GM19324 (cell line): ENCODE data around the gene SMURF1.

Experiments
- ATAC-seq: cut with Tn5 transposase; IDR thresholded peaks from one replicate; pipeline ENCODE4 v1.9.1; 2021; ENCODE audit warnings: mild to moderate bottlenecking, moderate library complexity; ENCODE audit not compliant: unreplicated experiment, low FRiP score

SMURF1 gene

DNA sequence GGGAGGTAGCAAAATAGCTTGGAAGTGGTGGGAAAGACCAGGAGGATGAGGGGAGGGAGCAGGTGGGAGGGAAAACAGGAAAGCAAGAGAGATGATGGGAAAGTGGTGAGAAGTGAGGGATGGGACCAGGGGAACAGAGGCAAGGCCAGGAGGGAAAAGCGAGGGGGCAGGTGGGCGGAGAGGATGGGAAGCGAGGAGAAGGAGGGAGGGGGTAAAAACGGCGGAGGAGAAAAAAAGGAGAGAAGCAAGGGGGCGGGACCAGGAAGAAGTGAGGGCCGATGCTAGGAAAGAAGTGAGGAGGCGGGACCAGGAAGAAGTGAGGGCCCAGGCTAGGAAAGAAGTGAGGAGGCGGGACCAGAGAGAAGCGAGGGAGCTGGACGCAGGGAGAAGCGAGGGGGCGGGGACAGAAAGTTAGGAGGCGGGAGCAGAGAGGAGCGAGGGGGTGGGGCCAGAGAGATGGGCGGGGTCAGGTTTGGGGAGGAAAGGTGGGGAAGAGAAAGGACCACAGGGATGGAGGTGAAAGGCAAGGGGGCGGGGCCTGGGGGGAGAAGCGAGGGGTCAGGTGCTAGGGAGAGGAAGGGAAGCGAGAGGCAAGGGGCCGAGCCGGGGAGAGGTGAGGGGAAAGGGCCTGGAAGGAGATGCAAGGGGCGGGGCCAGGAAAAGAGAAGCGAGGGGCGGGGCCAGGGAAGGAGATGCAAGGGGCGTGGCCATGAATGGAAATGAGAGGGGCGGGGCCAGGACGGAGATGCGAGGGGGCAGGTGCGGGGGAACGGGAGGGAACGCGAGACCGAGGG, 984 bp downstream of the SMURF1 start:
- ATAC-seq: no peak

DNA sequence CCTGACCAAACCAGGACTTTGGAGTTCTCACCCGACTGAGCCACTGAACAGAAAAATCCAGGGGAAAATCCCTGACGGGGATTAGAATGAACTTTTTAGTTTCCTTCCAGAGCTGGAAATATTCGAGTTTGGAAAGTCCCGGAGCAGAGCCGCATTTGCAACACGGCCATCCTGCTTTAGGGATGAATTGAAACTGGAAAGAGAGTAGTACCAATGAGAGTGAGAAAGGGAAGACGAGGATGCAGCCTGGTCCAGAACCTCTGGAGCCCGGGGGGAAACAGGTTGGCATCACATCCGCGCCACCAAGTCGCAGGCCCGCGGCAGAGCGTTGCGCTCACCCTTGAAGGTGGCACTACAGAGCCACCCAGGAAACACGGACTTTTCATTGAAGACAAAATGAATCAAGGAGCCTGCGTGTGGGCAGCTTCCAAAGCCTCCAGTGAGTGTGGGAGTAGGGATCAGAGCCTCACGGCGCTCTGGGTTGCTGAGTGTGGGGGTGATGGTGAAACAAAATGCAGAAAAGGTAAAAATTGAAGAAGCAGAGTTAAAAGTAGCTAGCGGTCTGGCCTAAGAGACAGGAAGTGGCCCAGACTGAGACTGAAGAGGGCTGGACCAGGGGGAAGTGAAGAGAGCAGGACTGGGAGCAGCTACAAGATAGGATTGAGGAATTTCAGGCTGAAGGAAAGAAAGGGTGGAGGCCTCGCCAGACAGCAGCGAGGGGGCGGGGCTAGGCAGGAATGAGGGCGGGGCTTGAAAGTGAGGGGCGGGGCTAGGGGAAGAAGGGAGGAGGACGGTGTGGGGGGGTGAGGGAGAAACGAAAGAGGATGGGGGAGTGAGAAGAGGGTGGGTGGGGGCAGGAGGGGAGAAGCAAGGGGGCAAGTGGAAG, 1.8 kb downstream of the SMURF1 start:
- ATAC-seq: no peak

DNA sequence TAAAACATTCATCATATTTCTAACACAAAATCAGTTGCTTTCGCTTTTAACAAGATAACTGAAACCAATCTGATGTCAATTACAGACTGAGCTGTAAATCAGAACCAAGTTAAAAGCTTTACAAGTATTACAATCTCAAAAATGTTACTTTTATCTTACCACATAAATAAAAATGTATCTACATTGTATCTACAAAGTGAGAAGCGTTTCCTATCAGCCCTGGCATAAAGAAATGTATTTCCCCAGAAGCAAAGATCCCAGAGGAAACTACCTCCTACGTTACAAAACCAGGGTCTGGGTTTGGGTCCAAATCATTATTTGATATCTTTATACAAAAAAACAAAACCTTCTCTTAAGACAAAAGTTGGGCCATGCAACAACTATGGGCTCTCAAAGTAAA, 2.6 kb downstream of the SMURF1 start:
- ATAC-seq: no peak

DNA sequence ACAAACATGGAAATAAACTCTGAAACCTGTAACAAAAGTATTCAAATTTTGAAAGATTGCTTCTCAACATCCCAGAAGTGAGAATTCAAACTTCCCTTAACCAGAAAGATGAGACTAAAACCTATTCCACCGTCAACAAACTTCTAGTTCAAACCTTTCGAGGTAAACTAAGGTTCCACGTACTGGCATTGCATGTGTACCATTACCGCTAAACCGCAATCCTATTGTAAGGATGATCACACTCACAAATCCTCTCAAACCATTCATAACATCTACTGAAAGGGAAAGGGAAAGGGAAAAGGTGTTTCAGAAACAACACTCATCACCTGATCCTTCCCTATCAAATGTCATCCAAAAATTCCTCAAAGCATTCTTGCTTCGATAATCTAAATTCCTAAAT, 3.1 kb downstream of the SMURF1 start:
- no peak for ATAC-seq

DNA sequence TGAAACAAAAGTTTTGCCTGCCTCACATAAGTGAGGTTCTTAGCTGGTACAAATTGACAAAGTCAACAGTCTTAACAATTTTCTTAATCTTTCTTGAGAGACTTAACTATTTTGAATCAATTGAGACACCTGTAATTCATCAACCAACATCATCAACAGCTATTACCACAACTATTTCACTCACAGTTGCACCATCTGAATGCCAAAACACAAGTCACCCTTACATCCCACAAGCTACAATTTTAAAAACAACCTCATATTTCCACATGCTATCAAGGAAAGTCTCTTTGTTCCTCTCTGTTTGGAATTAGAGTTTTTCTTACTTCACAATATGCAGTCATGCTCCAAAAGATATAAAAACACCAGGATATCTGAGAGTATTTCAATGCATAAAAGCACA, 4.9 kb downstream of the SMURF1 start:
- no peak for ATAC-seq

DNA sequence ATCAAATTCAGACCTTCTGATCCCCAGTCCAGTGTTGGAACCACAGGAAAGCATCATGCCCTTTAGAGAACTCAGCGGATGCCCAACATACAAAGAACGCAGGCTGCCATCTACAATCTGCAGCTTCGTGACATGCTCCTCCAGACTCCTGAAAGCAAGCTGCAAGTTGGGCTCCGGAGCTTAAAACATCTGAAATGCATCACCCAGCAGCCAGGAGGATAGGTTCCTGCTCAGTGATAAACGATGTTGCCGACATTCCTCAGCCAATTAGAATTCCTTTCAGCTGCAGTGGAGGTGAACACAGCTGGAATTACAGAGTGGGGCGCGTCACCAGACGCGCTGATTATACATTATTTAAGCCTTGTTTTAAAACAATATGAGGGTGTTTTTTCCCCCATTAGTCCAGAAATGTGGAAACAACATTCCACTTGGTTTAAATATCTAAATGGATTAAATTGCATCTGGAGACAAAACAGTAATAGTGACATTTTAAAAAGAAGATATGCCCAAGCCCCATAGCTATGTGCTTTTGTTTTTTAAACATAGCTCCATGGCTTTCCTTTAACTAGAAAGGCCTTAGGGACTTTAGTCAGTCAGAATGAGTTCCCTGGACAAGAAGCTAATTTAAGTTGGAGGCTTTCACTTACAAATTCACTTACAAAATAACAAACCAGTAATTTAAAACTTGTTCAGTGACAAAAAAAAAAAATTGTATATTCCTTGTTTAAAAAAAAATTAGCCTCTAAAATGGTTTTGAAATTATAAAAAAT, 6.3 kb downstream of the SMURF1 start:
- no peak for ATAC-seq

DNA sequence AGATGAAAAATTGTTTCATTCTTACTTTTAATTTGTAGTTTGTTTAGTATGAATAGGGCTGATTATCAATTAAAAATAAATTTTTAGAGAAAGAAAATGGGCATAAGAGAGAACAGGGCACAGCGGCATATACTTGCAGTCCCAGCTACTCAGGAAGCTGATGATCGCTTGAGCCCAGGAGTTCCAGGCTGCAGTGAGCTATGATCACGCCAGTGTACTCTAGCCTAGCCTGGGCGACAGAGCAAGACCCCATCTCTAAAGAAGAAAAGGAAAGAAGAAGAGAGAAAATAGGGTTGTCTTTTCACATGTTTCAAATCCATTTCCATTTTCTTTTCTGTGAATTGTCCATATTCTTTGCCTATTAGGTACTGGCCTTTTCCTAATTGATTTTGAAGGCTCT, 8.0 kb downstream of the SMURF1 start:
- ATAC-seq: no peak

DNA sequence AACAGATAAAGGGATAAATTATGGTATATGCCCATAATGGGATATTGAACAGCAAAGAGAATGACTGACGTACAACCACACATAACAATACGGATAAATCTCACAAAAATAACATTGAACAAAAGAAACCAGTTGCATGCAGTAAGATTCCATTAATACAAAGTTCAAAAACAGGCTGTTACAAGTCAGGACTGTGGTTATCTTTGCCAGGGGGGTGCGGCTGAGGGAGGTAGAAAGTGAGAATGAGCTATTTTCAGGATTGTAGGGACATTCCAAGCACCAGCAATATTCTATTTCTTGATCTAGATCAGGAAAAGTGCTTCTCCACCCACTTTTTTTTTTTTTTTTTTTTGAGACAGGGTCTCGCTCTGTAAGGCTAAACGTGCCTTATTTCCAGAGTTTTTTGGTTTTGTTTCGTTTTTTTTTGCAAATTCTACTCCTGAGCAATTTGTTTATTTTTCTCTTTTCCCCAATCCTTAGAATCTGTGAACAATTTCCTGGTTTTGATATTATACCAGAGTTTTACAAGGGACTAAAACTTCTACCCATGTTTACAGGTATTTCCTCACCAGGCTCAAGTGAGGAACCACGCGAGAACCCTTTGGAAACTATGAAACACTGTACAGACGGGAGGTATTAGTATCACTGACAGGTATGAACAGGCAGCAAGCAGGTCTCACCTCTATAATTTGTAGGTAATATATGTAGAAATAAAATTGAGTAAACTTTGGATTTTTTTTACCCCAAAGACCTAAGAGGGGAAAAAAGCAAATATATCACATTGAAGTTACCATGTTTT, 9.9 kb downstream of the SMURF1 start:
- no peak for ATAC-seq

DNA sequence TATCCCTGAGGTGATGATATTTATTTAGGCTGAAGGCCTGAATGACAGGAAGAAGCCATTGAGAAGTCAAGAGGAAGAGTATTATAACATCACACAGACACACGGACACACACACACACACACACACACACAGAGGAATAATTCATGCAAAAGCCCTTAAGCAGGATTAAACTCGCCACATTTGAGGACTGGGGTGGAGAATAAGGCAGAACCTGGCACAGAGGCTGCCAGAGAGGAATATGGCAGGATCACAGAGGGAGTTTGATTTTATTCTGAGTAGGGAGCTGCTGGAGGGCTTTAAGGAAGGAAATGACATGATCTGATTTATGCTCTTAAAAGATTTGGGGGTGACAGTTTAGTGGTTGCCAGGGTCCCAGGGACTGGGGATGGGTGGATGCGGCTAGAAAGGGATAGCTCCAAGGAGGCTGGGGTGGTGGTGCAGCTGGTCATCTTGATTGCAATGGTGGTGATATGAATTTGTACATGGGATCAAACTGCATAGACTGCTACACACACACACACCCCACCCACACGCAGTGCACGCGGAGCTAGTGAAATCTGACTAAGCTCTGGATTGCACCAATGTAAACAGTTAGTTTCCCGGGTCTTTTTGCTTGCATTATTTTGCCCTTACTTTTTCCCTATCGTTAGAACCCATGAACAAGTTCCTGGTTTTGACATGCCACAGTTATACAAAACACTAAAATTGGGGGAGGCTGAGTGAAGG, 11.2 kb downstream of the SMURF1 start:
- ATAC-seq: no peak

DNA sequence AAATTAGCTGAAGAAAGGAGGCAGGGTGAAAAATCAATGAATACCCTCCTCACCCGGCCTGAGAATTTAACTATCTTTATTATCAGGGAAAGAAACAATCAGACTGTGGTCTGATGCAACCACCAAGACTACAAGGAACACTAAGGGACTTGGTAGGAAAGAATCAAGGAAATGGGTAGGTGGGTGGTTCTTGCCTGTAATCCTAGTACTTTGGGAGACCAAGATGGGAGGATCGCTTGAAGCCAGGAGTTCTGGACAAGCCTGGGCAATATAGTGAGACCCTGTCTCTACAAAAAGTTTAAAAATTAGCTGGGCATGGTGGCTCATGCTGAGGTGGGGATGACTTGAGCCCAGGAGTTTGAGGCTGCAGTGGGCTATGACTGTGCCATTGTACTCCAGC, 12.6 kb downstream of the SMURF1 start:
- ATAC-seq: no peak

DNA sequence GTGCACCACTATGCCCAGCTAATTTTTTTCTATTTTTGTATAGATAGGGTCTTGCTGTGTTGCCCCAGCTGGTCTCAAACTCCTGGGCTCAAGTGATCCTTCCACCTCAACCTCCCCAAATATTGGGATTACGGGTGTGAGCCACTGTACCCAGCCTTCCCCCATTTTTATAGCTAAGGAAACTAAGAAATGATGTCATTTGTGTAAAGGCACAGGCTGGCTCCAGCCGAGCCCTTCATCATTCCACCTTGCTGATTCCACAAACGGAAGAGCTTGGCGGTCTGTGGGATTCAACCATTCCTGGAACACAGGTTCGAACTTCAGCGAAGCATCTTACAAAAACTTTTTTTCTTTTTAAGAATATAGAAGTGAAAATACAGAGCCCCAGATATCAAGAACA, 14.4 kb downstream of the SMURF1 start:
- ATAC-seq: no peak

DNA sequence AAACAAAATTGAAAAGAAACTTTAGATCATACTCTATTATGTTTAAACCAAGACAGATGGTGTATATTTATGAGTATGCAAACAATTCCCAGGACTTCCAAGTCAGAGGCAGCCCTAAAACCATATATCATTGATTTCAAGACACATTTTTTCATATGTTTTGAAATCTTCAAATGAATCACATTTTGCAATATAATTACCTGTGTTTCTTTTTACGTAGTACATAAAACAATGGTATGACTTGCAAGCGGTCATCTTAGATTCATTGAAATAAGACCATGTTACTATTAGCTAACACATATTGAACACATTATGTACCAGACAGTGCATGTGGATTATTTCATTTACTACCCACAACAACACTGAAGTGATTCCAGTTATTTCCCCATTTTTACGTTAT, 14.9 kb downstream of the SMURF1 start:
- ATAC-seq: no peak

DNA sequence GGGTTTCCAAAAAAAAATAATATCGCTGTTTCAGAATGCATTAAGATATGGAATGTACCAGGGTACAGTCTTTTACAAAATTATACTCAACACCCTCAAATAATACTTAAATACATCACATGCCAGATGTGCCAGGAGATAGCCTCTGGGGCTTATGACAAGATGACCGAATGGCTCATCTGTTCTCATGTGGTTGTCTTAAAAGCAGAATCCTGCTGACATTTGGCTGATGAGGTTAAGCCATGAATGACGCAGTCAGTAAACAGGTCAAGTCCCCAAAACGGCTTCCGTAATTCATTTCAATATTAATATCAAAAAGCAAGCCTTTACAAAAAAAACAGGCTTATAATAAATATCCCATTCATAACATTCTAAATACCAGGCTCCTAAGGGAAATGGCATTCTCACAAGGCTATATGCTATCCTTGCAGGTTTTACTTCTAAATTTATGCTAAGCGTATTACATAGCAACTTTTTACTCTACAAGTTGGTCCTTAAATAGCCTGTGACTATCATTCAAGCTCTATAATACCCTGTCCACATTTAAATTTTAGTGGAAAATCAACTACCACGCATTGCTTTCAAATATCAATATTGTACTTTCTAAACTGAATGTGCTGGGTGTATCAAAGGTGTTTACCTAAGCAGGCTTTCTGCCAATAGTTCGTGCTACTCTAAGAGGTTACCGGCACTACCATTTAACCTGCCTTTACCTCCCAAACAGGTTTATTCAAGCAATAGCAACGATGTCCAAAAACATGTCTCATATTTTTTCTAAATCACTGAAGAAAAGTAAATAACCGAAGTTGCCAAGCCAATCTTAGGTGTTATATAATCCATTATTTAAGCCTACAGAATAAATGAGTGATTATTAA, 15.6 kb downstream of the SMURF1 start:
- ATAC-seq: no peak

DNA sequence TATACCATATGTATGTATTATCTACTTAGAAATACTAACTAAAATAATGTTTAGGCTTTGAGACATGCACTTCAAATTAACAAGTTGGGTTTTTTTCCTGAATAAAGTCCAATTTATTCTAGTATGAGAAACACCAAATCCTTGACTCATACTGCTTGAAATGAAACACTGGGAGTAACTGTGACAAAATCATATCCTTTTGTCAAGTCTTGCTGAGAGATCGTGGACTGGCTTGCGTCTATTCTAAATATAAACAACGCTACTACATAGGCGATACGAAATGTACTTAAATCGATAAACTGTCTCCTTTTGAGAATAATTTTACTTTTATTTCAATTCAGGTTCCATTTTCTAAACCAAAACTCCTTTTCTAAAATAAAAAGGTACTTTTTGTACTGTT, 16.3 kb downstream of the SMURF1 start:
- ATAC-seq: no peak

DNA sequence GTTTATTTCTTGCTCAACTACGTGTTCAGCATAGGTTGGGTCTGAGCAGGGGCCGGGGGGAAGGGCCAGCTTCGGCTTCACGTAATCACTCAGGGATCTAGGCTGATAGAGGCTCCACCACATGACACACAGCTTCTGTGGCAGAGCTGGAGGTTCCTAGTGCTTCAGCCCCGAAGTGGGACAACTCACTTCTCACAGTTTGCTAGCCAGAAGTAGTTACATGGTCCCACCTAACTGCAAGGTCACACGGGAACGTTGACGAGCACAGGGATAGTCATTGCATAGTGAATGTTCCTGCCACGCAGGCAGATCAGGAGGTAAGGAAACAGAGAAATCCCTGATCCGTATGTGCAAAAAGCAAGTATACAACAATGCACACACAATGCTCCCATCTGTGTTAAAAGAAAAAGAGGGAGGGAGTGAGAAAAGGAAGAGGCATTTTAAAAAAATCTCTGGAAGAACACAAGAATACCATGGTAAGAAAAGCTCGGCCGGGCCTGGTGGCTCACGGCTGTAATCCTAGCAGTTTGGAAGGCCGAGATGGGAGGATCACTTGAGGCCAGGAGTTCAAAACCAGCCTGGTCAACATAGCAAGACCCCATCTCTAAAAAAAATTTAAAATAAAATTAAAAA, 16.9 kb downstream of the SMURF1 start:
- no peak for ATAC-seq

DNA sequence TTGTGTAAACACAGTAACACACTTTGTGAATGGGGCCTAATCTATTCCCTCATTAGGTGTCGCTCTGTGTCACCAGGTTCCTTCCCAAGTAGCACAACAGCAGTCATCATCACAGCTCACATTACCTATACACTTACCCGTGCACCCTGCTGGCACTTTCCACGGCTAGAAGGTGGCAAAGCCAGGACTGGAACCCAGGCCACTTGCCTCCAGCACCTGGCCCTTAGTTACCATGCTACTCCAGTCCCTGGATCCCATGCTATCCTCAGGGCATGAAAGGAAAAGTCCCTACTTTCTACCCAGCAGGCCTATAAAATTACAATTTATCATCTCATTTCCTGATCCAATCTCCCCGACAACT, 18.4 kb downstream of the SMURF1 start:
- ATAC-seq: no peak

DNA sequence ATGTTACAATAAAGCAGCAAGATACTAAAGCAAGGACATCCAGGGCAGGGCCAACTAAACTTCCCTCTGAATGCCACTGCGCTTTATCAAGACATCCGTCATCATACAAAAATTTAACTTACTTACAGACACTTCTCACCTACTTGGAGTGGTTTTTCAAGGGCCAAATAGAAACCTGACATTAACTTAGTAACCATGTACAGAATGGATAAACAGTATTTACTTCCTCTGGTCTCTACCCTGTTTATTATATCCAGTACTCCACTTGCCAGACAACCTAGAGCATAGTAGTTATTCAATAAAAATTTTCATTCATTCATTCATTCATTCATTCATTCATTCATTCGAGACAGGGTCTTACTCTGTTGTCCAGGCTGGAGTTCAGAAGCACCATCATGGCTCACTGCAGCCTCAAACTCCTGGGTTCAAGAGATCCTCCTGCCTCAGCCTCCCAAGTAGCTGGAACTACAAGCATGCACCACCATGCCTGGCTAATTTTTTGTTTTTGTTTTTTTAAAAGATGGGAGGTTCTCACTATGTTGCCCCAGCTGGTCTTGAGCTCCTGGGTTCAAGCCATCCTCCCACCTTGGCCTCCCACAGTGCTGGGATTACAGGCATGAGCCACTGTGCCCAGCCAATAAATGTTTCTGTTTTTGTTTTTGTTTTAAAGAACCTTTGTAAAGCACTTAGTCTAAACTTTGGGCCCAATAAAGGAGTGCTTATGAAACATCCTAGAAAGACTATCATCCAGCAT, 19.0 kb downstream of the SMURF1 start:
- no peak for ATAC-seq

DNA sequence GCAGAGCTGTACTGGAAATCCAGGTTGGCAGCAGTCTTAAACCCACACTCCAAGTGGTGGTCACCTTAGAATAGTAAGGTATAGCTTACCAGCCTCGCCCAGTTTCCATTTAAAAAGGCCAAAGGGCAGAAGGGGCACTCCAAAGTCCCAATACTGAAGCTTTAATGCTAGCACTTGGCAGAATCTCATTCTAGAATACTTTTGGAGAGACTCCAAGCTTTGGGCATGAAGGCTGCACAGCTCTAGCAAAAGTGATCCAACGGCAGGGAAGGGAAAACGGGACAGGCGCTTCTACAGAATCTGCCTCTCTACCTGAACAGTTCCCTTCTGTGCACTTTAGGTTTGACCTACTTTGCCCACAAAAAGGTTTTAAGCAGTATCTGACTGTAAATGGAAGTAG, 19.7 kb downstream of the SMURF1 start:
- no peak for ATAC-seq
